SHP77 treated with DMSO at 0.1 percent for 48 hours (cell line): ENCODE measurements around the gene ODF2L.
"Not testable (repeated sequence)": the region's sequence is repeated elsewhere in the genome, so short reads cannot be mapped to it uniquely, and the experiment has no call there.

Experiments used
- DNase-seq: peaks from one replicate; lab custom pipeline; 2025; lab: John Stamatoyannopoulos, UW

The ODF2L gene

DNA sequence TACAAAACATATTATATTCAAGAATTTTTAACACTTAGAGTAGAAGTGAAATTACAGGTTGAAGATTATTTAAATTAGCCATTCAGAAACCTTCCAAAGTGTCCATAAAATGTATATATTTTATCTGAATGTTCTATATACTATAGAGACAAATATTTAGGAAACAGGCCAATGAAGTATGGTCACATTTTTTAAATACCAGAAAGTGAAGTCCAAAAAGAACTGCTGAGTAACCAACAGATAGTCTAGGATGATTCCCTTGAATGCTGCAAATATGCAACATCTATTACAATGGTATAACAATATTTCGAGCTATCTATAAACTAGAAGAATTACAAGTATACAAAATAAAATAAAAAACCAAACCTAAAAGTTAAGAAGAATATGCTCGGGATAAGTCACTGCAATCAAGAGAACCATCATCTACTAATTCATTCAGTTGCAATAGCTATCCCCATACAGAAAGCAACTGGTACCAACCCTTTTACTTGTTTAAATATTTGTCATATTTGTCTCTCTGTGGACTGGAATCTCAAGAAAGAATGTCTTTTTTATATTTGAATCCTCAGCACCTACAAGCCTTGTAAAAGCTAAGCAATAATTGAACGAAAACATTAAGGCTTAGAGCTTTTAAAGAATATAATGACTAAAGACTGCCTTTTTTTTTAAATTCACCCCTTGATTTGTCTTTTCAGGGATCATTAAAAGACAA lies 8.1 kb downstream of the ODF2L start:
- DNase-seq, result no peak

- DNase-seq, result no peak
Measured at GRCh38 chr1:86382878-86383277, 13.2 kb downstream of the ODF2L start.

- no peak for DNase-seq
Measured at GRCh38 chr1:86381223-86381622, 14.9 kb downstream of the ODF2L start.

DNA sequence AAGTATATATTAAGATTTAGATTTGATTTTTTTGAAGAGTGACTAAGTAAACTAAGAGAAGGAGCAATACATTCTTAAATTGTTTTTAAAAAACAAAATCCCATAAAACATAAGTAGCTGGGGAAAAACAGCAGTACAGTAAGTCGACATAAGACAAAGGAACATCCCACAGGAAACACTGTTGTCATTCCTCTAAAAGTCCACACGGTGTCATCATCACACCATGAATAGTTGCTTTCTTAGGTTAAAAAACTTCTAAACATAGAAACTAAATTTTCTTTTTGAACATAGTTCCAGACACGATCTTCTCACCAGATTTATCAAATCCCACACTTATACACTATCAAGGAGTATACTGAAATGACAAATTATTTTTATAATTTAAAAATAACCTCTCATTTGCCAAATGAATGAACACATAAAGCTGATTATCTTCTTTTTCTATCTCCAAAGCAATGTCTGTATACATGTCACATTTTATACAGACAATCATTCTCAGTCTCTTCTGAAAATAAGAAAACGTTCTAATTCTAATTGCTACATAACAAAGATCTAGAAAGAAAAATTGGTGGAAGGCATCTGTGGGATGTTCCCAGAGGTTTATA lies 15.8 kb downstream of the ODF2L start:
- peak; percentile 62 for DNase-seq

DNA sequence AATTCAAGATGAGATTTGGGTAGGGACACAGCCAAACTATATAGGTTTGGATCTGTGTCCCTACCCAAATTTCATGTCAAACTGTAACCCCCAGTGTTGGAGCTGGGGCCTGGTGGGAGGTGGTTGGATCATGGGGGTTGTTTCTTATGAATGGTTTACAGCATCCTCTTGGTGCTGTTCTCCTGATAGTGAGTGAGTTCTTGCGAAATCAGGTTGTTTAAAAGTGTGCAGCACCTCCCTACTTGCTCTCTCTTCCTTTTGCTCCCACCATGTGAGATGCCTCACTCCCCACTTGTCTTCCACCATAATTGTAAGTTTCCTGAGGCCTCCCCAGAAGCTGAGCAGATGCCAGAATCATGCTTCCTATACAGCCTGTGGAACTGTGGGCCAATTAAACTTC lies 17.3 kb downstream of the ODF2L start:
- DNase-seq, result no peak

- DNase-seq, result no peak
Measured at GRCh38 chr1:86377341-86377740, 18.8 kb downstream of the ODF2L start.

DNA sequence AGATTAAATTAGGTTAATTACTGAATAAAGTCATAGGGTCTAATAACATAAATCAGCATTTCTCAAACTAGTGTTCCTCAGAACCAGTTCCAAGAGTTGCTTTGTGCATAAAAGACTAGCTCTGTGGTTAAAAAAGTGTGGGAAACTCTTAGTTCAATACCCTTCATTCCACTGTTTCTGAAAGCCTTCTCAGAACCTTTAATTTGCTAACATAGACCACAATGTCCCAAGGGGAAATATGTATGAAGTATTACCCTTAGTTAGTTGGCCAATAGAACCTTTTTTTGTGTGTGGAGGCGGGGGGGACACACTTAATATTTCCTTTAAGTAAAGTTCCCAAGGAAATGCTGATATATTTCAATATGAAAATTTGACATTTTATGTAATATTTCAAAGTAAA lies 20.4 kb downstream of the ODF2L start:
- DNase-seq, result no peak

DNA sequence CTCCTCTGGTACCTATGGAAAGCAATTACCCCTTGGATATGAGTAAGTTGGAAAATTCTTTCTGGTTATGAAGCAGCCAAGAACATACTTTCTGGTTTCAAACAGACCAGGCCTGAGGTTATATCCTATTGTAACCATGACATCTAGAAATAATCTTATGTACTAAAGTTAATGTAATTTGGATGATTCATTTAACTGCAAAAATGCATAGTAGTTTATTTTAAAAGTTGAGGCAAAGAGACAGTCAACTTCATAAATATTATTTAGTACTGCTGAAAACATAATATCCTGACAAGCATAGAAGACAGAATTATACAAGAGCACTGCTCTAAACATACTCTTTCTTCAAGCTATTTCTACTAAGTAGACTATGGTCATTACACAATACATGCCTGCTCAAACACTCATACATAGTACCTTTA lies 25.5 kb downstream of the ODF2L start:
- DNase-seq, result no peak

DNA sequence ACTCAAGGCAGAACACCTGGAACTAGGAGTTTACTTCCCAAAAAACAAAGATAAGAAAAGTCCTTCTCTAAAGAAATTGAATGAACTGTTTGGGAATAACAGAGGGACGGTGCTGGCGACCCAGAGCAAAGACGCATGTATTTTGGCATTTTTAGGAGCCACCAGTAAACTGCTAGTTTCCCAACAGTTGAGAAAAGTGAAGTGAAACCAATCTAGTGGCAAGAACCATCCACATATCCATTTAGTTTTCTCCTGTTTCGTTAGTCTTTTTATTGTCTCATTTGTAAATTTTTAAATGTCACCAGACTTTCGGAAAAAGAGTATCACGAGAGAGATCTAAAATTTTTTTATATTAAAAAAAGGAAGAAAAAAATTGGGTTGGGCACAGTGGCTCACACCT lies 30.2 kb downstream of the ODF2L start:
- no peak for DNase-seq

- no peak for DNase-seq
Measured at GRCh38 chr1:86362807-86363206, 33.3 kb downstream of the ODF2L start.

GRCh38 chr1:86357796-86358195 lies 38.3 kb downstream of the ODF2L start:
- DNase-seq, result no peak

- no peak for DNase-seq
Measured at GRCh38 chr1:86356247-86356646, 39.9 kb downstream of the ODF2L start.

DNA sequence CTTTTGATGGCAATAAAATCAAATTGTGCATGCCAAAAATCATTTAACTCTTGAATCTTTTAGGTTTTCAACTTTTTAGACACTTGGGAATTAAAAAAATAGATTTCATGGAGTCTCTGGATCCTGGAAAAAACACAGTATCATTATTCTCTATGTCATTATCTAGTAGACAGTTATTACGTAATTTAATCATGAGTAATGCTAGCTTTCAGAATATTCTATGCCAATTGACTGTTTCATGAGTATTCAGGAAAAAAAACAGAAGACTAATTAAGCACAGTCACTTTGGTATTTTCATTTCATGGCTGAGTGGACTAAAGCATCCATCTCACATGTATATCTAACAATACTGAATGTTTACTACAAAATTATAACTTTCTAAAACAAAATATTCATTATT lies 44.0 kb downstream of the ODF2L start:
- no peak for DNase-seq

DNA sequence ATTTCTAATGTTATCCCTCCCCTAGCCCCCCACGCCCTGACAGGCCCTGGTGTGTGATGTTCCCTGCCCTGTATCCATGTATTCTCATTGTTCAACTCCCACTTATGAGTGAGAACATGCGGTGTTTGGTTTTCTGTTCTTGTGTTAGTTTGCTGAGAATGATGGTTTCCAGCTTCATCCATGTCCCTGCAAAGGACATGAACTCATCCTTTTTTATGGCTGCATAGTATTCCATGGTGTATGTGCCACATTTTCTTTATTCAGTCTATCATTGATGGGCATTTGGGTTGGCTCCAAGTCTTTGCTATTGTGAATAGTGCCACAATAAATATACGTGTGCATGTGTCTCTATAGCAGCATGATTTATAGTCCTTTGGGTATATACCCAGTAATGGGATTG lies 45.9 kb downstream of the ODF2L start:
- not testable (repeated sequence) for DNase-seq

GRCh38 chr1:86346388-86346787 lies 49.7 kb downstream of the ODF2L start:
- DNase-seq, result no peak

- no peak for DNase-seq
Measured at GRCh38 chr1:86345042-86345441, 51.1 kb downstream of the ODF2L start.

GRCh38 chr1:86339906-86340305 lies 56.2 kb downstream of the ODF2L start:
- DNase-seq, result no peak

- DNase-seq, result no peak
Measured at GRCh38 chr1:86339014-86339812, 56.9 kb downstream of the ODF2L start.

GRCh38 chr1:86335916-86336315 lies 60.2 kb downstream of the ODF2L start:
- no peak for DNase-seq

DNA sequence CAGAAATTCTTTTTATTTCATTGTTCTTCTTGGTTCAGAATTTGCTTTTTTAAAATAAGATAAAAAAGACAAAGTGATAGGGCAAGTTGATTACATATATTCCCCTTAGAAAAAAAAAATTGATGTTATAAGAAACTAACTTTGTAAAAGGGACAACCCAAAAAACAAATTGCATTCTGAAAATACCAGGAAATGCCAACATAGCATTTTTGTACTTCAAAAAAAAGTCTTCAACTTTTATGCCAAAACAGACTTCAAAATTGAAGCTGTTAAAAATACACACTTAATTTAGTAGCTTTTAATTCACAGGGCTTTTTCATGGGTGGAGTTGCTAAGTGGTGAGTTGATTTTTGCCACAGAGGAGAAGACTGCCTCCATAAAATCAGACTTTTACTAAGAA lies 70.9 kb downstream of the ODF2L start:
- no peak for DNase-seq

DNA sequence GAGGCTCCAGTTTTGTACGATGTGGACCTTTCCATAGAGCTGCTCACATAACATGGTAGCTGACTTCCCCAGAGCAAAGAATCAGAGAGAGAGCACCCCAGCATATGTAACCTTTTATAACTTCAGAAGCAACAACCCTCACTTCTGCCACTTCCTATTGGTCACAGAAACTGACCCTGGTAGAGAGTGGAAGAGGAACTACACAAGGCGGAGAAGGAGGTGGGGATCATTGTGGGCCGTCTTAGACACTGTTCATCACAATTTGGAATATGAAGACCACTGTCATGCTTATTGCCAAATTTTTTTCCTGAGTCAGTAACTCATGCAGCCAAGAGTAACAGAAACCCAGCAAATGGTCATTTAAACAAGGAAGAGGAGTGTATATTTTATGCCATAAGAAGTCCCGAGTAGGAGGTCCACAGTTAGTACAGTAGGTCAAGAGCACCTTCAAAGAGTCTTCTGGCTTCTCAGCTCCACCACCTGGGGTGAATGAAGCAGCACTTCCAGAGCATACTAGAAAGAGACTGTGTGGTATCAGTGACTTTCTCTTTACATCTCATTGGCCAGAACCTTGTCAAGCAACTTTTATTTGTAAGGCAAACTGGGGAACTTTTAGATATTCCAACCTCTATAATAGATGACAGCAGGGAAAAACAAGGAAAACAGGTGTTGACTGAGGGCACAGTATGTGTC lies 71.8 kb downstream of the ODF2L start:
- DNase-seq, result no peak

- DNase-seq, result no peak
Measured at GRCh38 chr1:86322241-86322640, 73.9 kb downstream of the ODF2L start.

GRCh38 chr1:86318436-86318835 lies 77.7 kb downstream of the ODF2L start:
- no peak for DNase-seq
